GM18498 (cell line): ENCODE data around the gene SYT11.
"Not testable (repeated sequence)": the region's sequence is repeated elsewhere in the genome, so short reads cannot be mapped to it uniquely, and the experiment has no call there.

Source experiments
- ATAC-seq: cut with Tn5 transposase; IDR thresholded peaks from one replicate; pipeline ENCODE4 v1.9.1; 2021; ENCODE audit warnings: mild to moderate bottlenecking, moderate library complexity; ENCODE audit not compliant: unreplicated experiment

Gene SYT11

DNA sequence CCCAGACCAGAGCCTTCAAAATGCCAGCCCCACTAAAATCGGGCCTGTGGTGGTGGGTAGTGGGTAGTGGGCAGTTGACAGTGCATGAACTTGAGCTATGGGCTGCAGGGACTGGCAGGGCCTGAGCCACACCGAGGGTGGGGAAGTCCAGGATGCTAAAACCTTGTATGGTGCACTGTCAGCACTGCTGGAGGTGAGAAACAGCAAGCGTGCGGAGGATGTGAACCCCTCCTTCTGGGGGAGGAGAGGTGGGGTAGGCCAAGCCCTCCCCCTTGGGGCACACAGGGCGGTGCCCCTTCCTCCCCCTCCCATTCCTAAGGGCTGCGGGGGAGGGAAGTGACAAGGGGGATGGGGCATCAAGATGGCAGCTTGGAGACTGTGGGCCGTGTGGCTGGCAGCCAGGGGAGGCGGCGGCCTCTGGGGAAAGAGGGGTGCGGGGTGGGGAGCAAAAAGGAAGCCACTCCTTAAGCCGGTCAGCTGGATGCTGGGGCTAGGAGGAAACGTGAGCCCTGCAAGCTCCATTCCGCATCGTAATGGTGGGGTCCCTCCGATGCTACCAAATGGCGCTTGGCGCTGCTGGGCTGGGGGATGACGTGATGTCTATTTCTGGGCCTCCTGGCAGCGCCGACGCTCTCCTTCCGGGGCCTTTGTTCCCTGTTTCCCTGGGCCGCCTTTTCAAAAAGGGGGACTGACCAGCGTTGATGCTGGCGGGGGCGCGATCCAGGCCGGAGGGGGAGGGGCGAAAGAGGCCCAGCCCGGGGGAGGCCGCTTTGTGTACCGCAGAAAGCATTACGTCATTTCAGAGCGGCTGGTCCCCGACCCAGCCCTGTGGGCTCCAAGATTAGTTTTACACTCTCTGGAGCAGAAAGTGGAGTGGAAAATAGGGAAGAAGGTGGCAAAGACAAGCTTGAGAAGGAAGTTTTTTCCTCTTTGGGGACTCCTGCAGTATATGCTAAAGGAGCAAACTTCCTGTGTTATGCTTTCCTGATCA lies 809 bp downstream of the SYT11 start:
- ATAC-seq: peak; percentile 21

DNA sequence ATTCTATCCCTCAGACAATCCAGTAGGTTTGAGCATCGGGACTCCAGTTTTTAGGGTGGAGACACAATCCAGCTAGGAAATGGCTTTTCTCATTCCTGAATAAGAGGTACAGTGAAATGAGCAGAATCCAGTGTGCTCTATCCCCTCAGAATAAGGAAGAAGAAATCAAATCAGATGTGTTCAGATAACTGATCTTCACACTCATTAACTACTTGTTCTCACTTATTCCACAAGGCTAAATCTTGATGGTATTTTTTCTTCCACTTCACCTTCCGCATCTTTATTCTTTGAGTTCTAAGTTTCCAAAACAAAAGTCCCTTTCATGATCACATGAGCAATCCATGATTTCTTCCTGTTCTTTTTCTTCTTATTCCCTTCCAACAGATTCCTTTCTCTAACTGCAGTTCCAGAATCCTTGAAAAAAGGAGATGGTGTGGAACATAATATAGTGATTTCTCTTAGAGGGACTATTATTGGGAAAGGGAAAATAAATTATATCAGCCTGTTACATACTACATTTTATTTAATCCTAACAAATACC lies 1.7 kb downstream of the SYT11 start:
- no peak for ATAC-seq

DNA sequence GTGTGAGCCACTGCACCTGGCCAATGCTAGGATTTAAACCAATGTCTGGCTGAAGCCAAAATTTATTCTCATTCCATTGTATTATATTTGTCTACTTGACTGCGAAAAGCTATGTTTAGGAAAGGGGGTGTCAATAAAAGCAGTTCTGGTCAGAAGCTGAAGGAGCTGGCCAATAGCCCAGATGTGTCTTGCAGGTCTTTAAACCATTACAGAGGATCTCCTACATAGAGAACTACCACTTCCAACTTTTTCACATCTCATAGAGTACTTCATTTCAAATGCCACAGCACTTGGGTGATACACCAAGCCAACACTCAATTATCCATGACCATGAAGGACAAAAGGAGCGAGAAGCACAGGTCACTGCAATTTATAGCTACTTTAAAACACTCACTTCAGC lies 2.5 kb downstream of the SYT11 start:
- no peak for ATAC-seq

GRCh38 chr1:155864393-155864792 lies 5.0 kb downstream of the SYT11 start:
- no peak for ATAC-seq

DNA sequence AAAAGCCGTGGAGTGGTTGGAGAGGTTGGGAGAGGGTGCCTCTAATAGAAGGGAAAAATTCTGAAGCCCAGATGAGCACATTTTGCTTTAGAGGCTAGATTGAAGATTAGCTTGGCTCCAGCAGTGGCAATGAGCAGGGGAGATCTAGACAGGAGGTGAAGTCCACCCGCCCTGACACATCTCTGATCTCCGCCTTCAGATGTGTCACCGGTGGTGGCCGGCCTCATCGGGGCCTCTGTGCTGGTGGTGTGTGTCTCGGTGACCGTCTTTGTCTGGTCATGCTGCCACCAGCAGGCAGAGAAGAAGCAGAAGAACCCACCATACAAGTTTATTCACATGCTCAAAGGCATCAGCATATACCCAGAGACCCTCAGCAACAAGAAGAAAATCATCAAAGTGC lies 8.4 kb downstream of the SYT11 start:
- ATAC-seq: no peak

GRCh38 chr1:155871390-155871789 lies 12.0 kb downstream of the SYT11 start:
- no peak for ATAC-seq

- ATAC-seq: no peak
Measured at GRCh38 chr1:155872527-155872926, 13.2 kb downstream of the SYT11 start.

GRCh38 chr1:155873860-155874259 lies 14.5 kb downstream of the SYT11 start:
- no peak for ATAC-seq

DNA sequence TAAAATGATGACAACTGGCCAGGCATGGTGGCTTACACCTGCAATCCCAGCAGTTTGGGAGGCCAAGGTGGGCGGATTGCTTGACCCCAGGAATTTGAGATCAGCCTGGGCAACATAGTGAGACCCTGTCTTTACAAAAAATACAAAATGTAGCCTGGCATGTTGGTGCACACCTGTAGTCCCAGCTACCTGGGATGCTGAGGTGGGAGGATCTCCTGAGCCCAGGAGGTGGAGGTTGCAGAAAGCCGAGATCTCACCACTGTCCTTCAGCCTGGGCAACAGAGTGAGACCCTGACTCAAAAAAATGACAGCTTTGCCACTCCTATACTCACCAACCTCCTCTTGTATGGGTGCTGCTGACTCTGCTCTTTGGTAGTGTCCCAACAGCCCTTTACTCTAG lies 18.6 kb downstream of the SYT11 start:
- ATAC-seq: no peak

DNA sequence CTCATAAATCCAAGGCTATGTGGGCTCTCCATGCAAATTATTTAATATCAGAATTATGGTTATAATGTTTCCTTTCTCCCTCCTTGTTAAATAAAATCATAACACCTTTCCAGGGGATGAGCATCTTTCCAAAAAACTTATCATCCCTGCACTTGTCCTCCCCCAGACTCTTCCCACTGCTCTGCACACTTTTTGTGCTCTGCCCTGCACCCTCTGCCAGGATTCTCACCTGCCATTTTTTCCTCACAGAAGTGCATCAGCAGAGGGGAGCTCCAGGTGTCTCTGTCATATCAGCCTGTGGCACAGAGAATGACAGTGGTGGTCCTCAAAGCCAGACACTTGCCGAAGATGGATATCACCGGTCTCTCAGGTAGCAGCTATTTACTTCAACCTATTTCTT lies 20.9 kb downstream of the SYT11 start:
- ATAC-seq: no peak

DNA sequence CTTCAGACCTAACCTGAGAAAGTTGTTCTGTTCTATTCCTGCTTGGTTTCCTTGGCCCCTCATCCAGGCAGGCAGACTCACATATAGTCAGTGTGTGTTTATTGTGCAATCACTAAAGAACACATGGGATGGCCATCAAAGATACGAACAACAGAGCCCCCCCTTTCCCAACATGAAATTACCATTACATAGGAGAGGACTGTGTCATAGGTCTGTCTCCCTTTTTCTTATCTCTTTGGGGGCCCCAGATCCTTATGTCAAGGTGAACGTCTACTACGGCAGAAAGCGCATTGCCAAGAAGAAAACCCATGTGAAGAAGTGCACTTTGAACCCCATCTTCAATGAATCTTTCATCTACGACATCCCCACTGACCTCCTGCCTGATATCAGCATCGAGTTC lies 21.6 kb downstream of the SYT11 start:
- ATAC-seq: no peak

DNA sequence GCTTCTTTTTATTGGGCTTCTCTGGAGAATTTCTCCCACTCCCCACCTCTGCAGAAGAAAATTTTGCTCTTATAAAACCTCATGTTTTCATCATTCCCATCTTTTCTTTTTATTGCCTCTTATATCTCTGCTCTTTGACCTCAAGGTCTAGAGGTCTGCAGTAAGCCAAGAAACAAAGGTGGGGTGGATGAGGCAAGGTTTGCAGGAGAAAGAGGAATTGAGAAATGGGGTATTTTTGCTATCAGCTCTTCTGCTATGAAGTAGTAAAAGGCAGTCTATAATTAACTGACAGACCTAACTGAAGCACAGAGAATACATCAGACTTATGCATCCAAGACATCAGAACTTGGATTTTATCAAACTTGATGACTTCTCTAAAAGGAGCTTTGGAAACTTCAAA lies 22.9 kb downstream of the SYT11 start:
- ATAC-seq: no peak

DNA sequence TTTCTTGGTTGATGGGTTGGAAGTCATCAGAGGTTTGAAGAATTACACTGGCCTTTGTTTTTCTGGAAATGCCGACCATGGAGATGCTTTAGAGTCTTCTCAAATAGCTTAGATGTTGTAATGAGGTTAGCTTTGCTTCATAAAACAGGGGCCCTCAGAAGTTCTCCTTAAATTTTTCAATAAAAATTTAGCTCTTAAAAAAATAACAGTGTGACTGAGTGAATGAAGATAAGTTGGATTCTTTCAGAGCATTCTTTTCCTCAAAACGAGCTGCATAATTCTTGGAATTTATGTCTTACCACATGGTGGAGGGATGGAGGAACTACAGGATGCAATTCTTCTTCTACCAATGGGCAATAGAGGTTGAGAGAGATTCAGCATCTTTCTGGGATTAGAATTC lies 23.4 kb downstream of the SYT11 start:
- no peak for ATAC-seq

DNA sequence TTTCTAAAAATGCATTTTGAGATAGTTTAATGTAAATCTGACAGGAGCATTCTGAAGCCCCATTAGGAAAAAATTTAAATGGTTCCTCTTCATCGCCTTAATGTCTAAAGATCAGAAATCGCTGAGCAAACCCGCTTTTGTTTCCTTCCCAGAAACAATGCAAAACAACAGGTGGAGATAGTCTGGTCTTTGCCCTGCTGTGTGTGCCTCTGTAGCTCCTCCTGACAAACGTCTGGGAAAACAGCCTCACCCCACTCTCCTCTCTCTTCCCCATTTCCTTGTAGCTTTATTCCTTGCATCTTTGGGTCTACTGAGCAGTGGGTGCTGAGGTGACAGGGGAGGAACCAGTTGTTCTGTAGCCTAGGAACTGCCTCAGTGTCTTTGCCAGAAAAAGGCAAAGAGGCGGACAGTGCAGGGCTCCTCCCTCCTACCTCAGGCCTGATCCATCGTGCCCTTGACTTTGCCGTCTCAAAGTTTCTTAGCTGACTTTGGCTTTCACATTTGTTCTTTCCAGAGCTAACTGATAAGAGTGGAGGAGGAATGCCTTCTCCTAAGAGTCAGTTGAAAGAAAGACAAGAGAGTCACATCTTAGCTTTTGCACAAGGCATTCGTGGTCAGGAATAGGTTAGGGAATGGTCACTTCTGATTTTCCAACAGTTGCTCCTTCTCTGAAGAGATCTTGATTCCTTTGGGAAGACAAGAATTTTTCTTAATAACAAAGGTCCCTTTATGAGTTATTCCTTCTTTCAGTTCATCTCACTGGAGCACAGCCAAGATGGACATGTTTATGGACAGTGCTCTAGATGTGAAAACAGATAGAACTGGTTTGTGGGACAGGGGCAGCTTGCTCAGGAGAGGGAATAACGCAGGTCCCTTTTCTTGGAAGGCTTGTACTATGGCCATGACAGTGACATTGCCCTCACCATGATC lies 24.9 kb downstream of the SYT11 start:
- no peak for ATAC-seq

- no peak for ATAC-seq
Measured at GRCh38 chr1:155884982-155885381, 25.6 kb downstream of the SYT11 start.

GRCh38 chr1:155888481-155888880 lies 29.1 kb downstream of the SYT11 start:
- no peak for ATAC-seq

DNA sequence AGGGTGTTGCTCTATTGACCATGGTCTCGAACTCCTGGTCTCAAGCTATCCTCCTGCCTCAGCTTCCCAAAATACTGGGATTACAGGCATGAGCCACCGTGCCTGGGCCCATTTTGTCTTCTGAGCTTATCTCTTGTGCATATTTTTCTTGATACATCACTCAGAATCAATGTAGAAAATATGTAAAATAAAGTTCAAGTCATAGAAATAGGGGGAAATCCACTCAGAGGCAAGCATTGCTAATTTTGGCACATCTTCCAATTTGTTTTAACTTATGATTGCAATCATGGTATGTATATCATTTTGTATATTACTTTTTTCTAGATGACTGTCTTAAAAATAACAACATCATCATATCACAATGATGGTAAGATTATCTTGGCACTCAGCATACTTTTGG lies 30.2 kb downstream of the SYT11 start:
- ATAC-seq: no peak

GRCh38 chr1:155890251-155890650 lies 30.9 kb downstream of the SYT11 start:
- no peak for ATAC-seq

DNA sequence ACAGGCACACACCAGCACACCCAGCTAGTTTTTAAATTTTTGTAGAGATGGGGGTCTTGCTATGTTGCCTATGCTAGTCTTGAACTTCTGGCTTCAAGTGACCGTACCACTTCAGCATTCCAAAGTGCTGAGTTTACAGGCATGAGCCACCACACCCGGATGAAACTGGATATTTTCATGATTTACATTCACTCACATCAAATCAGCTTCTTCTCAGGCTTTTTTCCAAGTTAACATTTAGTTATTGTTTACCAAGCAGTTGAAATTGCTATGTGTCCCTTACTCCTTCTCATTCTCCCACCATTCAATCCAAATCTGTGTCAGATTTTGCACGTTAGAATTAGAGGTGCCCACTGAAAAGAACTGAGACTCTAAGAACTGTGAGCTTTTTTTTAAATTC lies 33.4 kb downstream of the SYT11 start:
- ATAC-seq: no peak

GRCh38 chr1:155893389-155894142 lies 34.2 kb downstream of the SYT11 start:
- no peak for ATAC-seq

DNA sequence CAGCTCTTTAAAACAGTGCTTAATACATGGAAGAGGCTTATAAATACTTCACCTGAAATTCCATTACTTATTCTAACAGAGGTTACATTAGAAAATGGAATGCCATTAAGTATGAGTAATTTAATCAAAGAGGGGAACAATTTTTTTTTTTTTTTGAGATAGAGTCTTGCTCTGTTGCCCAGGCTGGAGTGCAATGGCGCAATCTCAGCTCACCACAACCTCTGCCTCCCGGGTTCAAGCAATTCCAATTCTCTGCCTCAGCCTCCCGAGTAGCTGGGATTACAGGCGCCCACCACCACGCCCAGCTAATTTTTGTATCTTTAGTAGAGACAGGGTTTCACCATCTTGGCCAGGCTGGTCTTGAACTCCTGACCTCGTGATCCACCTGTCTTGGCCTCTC lies 36.2 kb downstream of the SYT11 start:
- not testable (repeated sequence) for ATAC-seq
